Muscle of arm (tissue), 12 donors: ENCODE measurements around the gene ZDHHC14. TPM values are rescaled to one million over a fixed set of nuclear protein-coding genes. Genes with fewer than 3 reads are reported as not detected.
"Not testable (repeated sequence)": the region's sequence is repeated elsewhere in the genome, so short reads cannot be mapped to it uniquely, and the experiment has no call there.

Source experiments
- DNase-seq: peaks from one replicate; pipeline ENCODE4 v3.0.0-alpha.2; 2013
- polyA plus RNA-seq, 12 donors: library from polyadenylated mRNA; unstranded; fragments of 120-200 nt; gene quantifications; one replicate each; pipeline ENCODE4 v1.2.1, GENCODE V29; 2013; ENCODE audit not compliant: insufficient read length in 12 of 12

Gene ZDHHC14
- polyA plus RNA-seq, 12 donors = 3.9 to 12.8 (median 6.6) TPM; not detected in 1

DNA sequence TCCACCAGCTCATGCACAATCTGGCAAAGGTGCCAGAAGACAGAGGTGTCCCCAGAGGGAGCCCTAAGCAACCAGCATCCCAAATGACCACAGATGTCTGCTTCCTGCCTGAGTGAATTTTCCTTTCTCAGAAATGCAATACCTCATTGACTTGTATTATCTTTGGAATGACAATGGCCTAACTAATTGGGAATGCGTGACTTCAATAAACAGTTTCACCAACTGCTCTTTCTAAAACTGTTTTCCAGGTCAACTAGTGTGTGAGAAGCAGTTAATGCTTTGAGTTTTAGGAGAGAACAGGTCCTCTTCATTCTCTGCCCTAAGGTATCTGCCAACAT lies 333.1 kb downstream of the ZDHHC14 start:
- no peak for DNase-seq

DNA sequence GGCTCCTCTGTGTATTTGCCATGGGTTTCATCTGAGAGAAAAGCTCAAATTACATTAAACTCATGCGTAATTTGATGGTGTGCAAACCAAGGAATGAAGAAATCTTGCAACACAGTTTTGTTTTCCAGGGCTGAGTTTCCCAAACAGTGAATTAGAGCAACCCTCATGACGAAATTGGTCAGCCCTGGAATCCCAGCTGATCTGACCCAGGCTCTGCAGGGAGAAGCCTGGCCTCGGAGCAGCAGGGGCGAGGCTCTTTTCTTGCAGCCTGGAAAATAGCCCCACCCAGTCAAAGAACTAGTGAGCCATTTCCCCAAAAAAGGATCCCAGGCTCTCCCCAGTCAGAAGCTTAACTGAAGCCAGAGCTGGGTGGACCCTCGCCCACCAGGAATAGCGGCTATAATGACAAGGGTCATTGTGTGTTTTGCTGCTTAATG lies 334.8 kb downstream of the ZDHHC14 start:
- peak; percentile 69 for DNase-seq

DNA sequence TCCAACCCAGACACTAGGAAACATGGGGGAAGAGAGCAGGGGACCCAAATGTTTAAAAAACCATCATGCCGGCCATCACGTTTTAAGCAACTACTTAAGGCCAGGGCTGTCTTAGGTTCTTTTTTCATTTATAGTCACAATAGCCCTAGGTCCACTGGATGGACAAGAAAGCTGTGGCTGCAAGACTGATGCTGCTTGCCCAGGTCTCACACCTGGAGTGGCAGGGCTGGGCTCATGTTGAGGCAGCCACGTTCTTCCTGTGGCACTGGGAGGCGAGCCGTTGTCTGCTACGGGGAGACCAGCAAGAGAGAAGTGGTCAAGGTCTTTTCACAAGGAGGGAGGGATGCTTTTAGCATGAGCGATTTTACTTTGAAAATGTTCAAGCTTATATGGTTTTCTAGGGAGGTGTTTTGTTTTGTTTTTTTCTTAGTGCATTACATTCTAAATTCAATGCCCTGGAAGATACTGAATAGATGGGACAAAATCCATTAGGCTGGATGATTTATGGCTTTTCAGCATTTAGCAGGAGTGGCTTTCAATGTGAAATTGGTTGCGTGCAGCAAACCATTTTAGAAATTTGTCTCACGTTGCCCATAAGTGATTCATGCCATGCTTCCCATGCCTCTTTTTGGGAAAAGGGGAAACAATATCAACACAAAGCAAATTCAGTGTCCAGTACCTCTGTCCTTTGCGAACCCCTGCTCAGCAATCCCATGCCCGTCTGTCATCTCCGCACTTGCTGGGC lies 335.4 kb downstream of the ZDHHC14 start:
- no peak for DNase-seq

DNA sequence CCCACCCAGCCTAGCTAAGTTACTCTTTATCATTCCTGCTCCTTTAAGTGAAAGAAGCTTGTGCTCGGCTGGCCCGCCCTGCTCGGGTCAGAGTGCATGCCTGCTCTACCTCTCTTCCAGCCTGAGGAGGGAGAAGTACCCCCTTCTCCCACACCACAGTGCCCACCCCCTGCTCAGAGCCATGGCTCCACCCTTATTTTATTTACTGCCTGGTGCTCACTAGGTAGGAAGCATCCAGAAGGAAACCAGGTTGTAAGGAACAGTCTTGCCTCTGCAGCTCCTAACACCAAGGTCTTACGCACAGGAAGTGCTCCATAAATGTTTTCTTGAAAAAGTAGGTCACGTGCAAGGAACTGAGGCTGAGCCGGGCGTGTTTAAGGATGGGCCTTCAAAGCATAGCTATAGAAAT lies 336.4 kb downstream of the ZDHHC14 start:
- DNase-seq = no peak

DNA sequence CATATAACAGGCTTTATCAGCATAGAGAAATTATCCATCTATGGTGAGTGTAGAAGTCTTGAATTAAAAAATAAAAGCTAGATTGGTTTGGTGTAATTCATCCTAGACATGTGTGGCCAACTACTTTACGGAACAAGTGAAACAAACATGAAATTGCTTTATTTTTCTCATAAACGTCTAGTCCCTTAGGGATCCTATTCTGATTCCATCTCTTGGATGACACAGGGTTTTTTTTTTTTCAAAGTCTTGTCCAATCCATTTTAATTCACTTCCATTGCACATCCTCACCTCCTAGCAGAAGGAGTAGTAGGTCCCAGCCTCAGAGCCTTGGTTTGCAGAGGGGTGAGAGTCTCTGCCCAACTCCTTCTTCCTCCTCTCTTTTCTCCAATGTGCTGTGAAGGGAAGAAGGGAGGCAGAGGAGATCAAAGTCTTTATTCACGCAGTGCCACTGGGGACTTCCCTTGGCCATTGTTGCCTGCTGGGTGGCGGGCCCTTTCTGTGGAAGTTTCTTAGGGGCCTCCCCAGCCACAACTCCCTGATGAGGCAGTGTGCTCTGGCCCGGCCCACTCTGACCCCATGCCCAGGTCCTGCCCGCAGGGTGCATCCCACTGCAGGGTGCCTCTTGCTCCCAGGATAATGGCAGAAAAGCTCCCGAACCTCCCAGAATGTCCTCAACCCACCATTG lies 337.7 kb downstream of the ZDHHC14 start:
- DNase-seq = no peak

DNA sequence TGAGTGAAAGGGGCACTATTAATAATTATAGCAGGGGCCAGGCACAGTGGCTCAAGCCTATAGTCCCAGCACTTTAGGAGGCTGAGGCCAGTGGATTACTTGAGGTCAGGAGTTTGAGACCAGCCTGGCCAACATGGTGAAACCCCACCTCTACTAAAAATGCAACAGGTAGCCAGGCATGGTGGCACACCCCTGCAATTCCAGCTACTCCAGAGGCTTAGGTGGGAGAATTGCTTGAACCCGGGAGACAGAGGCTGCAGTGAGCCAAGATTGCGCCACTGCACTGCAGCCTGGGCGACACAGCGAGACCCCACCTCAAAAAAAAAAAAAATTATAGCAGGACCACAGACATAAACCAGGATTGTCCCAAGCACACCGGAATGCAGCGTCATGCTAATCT lies 340.0 kb downstream of the ZDHHC14 start:
- DNase-seq = not testable (repeated sequence)

DNA sequence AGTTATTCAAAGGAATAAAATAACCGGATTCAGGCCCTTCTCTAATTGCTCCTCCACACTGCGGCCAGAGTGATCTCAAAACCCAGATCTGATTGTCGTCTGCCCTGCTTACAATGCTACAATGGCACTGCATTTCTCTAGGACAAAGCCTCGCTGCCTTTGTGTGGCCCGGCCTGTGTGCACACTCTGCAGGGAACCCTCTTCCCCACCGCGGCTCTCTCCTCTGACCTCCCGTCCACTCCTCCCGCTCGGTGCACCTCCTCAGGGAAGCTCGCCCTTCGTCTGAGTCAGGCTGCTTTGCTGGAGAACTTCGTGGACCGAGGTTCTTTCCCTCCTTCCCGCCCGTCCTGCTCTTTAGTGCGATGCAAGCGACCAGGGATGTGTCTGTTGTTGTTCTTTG lies 340.4 kb downstream of the ZDHHC14 start:
- DNase-seq = no peak

DNA sequence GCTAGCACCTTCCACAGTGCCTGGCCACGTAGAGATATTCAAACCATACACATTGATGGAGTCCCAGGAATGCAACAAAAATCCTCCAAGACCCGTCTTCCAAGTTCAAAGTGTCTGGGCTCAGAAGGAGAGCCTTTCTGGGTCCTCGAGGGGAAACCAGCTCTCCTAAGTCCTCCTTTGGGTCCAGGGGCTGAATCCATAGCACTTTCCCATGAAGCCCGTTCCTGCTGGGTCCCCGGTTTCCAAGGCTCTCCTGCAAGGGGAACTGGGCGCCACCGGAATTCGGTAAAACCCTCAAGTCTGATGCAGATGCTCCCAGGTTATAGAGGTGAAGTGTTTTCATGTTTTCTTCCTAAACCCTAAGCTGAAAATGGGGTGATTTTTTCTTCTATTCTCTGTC lies 340.8 kb downstream of the ZDHHC14 start:
- no peak for DNase-seq

DNA sequence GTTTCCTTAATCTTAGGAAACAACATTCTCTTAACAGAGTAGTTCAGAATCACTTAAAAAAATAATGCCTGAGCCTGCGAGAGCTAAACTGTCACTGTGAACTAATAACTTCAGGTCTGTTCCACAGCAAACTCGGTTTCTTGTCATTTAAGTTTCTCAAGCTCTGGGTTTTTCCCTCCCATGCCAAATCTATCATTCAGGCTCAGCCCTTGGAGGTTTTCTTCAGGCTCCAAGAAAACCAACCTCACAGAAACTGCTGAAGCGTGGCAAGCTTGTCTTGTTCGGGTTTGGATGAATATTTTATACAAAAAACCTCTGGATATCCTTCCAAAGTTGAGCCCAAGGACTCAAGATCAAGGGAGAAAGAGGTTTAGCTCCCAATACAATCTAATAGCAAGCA lies 342.4 kb downstream of the ZDHHC14 start:
- no peak for DNase-seq

DNA sequence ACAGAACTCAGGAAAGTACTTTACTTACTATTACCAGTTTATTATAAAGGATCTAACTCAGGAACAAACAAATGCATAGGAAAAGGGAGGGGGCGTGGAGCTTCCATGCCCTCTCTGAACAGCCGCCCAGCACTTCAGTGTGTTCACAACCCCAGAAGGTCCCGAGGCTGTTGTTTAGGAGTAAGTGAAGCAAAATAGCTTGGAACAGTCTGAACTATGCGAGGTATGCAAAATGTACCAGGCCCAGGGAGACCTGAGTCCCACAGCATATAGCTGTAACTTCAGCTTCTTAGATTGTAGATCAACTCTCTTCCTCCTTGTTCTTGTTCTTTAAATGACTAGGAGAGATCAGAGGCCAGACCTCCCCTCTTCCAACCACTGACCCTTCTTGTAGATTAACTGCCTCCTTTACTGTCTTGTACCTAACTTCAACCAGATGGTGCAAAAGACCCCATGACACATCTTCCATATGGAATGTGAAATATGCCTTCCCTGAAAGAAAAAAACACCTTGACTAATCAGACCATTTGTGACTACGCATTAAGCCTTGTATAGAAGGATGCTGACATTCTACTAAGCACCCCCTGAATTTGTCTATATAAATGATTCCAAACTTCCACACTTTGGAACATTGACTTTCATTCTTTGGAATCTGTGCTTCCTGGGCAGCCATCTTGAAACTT lies 343.3 kb downstream of the ZDHHC14 start:
- DNase-seq = no peak

DNA sequence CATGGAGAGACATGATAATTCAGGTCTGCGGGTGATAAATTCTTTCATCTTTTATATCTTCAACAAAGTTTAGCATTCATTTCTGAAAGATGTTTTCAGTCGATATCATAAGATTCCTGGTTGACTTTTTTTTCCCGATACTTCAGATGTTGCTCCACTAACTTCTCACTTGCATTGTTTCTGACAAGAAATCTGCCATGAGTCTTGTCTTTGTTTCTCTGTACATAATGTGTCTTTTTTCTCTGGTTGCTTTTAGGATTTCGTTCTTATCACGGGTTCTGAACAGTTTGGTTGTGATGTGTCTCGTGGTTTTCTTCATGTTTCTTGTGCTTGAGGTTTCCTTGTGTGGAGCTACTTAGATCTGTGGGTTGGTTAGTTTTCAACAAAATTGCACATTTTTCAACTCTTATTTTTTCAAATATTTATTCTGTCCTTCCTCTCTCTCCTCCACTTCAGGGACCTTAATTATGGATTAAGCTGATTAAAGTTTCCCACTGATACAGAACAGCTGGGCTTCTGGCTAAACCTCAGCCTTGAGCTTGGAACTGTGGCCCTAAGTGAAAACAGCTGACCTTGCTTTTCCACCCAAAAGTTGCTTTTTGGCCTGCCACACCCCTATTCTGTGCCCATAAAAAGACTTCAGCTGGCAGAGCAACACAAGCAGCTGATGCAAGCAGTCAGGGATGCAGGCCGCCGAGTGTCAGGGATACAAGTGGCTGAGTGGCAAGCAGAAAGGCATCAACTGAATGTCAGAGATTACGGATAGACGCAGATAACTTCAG lies 344.2 kb downstream of the ZDHHC14 start:
- DNase-seq = no peak

DNA sequence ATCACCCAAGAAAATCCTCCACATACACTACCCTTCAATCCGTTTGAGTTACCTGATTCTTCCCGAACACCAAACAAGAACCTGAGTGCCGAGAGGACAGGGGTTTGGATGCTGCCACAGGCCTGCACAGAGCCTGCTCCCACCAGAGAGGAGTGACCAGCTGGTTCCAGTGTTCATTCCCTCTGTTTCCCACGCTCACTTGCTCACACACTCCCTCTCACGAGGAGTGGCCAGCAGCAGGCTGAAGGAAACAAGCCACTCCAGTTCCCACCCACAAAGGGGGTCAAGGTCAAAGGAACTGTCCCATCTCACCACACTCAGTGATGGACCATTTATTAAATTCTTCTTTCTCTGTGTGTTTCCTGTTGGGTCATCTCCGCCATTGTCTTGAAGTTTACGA lies 344.8 kb downstream of the ZDHHC14 start:
- no peak for DNase-seq

DNA sequence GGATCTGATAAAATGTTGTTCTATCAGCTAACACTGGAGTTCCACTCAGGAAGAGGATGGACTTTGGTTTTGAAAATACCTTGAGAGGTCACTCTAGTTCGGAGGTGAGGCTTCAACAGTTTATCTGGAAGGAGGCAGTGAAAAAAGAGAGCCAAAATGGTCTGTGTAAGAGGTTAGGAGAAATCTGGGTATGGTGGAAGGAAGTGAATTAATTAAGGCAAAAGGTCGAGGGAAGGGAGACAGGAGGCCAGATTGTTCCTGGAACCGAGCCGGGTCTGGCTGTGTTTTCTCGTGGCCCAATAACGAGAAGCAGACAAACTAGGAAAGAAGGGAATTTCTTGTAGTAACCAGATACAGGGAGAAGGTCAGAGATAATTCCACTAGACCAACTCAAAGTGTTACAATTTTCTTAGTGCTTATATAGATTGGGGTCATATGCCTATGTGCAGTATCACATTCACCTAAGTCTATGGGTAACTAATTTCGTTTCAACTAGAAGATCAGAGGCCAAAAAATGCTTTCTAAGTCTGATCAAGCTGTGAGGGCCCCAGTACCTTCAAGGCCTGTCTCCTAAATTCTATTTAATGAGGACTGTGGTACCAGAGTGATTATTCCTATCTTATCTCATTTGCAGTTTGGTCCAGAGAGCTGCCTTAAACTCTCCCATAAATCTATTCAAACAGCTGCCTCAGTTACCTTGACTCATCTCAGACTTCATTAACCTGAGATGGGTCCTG lies 346.1 kb downstream of the ZDHHC14 start:
- DNase-seq = no peak

Other genes with a start within 250 kb of the ZDHHC14 start
- 10 to 100 TPM in 9 of 12 donors, 1 to 10 TPM in 2, not detected in 1; 8.4 to 12.5 (median 10.5) TPM for gene TMEM242, start 57.7 kb upstream of the ZDHHC14 start, polyA plus RNA-seq